ENCODE results near the gene SIRT6. TPM values are rescaled to one million over a fixed set of nuclear protein-coding genes. Genes with fewer than 3 reads are reported as not detected.

SIRT6 gene
- total and polyA plus RNA-seq, 9 of the 15 experiments (the other 6 are each of a cell fraction or from before 2014, with no cell fraction given): 1.4 to 41.1 (median 10.2) TPM

DNA sequence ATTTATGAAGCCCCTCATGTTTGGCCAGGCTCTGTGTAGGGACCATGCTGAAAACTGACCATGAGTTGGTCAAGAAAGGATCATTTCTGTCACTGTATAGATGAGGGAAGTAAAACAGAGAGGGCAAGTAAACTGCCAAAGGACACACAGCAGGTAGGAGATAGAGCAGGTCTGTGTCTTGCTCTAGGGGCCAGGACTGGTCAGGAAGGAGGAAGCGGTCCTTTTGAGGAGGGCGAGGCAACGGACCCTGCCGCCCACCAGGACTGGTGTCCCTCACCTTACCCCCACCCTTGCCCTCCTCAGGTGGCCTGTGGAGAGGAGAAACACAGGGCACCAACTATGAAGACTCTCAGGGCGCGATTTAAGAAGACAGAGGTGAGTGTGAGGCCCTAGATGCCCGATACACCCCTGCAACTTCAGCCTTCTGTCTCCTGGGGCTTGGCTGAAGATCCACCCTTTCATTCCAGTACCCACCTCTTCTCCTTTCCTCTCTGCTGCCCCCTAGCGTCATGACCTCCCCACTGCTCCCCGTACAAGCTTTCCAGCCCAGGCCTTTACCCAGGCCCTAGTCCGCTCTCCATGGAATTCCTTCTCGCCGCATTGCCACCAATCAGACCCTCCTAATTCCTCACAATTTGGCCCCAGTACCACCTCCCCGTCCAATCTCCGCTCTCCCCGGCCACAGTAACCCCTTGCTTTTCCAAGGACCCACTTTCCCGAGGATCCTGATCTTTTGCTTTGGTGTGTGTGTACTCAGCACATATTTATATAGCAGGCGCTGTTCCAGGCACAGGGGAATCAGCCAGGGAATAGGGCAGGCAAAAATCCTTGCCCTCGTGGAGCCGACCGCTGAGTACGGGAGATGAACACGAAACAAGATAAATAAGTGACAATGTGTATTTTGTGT lies 4.0 kb upstream of the SIRT6 start (continued):
- TF ChIP-seq, protein P1, sequence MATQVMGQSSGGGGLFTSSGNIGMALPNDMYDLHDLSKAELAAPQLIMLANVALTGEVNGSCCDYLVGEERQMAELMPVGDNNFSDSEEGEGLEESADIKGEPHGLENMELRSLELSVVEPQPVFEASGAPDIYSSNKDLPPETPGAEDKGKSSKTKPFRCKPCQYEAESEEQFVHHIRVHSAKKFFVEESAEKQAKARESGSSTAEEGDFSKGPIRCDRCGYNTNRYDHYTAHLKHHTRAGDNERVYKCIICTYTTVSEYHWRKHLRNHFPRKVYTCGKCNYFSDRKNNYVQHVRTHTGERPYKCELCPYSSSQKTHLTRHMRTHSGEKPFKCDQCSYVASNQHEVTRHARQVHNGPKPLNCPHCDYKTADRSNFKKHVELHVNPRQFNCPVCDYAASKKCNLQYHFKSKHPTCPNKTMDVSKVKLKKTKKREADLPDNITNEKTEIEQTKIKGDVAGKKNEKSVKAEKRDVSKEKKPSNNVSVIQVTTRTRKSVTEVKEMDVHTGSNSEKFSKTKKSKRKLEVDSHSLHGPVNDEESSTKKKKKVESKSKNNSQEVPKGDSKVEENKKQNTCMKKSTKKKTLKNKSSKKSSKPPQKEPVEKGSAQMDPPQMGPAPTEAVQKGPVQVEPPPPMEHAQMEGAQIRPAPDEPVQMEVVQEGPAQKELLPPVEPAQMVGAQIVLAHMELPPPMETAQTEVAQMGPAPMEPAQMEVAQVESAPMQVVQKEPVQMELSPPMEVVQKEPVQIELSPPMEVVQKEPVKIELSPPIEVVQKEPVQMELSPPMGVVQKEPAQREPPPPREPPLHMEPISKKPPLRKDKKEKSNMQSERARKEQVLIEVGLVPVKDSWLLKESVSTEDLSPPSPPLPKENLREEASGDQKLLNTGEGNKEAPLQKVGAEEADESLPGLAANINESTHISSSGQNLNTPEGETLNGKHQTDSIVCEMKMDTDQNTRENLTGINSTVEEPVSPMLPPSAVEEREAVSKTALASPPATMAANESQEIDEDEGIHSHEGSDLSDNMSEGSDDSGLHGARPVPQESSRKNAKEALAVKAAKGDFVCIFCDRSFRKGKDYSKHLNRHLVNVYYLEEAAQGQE (IDR thresholded peaks at IDR 0.05; ENCODE audit: borderline replicate concordance): peak; percentile 66
- TF ChIP-seq, protein P1 (CRISPR knock-in tag; IDR thresholded peaks at IDR 0.05; ENCODE audit: low read depth): no peak
- TF ChIP-seq ZNF444 (CRISPR knock-in tag; IDR thresholded peaks at IDR 0.05): no peak
- no peak for TF ChIP-seq TCFL5 (CRISPR knock-in tag; conservative IDR thresholded peaks at IDR 0.05)
- TF ChIP-seq CCNT2 (IDR thresholded peaks at IDR 0.05; ENCODE audit: borderline replicate concordance, extremely low read depth, insufficient read length, low read depth, low read length): no peak
- TF ChIP-seq, protein P2, sequence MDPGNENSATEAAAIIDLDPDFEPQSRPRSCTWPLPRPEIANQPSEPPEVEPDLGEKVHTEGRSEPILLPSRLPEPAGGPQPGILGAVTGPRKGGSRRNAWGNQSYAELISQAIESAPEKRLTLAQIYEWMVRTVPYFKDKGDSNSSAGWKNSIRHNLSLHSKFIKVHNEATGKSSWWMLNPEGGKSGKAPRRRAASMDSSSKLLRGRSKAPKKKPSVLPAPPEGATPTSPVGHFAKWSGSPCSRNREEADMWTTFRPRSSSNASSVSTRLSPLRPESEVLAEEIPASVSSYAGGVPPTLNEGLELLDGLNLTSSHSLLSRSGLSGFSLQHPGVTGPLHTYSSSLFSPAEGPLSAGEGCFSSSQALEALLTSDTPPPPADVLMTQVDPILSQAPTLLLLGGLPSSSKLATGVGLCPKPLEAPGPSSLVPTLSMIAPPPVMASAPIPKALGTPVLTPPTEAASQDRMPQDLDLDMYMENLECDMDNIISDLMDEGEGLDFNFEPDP (CRISPR knock-in tag; IDR thresholded peaks at IDR 0.05): no peak
- TF ChIP-seq YBX1 (IDR thresholded peaks at IDR 0.05): no peak
- TF ChIP-seq KLF6 (CRISPR knock-in tag; IDR thresholded peaks at IDR 0.05; ENCODE audit: borderline replicate concordance): no peak
- no peak for TF ChIP-seq ASH1L (IDR thresholded peaks at IDR 0.05; ENCODE audit: borderline replicate concordance, low read depth, partially characterized antibody)
- no peak; the same call in 1 of the 2 replicates for TF ChIP-seq STAG1 (CRISPR knock-in tag; IDR thresholded peaks at IDR 0.05; ENCODE audit: borderline replicate concordance)
- TF ChIP-seq, protein P3, sequence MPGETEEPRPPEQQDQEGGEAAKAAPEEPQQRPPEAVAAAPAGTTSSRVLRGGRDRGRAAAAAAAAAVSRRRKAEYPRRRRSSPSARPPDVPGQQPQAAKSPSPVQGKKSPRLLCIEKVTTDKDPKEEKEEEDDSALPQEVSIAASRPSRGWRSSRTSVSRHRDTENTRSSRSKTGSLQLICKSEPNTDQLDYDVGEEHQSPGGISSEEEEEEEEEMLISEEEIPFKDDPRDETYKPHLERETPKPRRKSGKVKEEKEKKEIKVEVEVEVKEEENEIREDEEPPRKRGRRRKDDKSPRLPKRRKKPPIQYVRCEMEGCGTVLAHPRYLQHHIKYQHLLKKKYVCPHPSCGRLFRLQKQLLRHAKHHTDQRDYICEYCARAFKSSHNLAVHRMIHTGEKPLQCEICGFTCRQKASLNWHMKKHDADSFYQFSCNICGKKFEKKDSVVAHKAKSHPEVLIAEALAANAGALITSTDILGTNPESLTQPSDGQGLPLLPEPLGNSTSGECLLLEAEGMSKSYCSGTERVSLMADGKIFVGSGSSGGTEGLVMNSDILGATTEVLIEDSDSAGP (CRISPR knock-in tag; IDR thresholded peaks at IDR 0.05): no peak
- no peak for TF ChIP-seq PHF20 (IDR thresholded peaks at IDR 0.05; ENCODE audit: partially characterized antibody)
- 0 out of 2 replicates have a peak, but pooled peaks have one; percentile 3 for TF ChIP-seq FOXP1 (CRISPR knock-in tag; IDR thresholded peaks at IDR 0.05)
- no peak for TF ChIP-seq MAZ (CRISPR knock-in tag; conservative IDR thresholded peaks at IDR 0.05 in 1 of 2, IDR thresholded peaks at IDR 0.05 in 1 of 2)
- TF ChIP-seq KDM1A (IDR thresholded peaks at IDR 0.05): peak in 1 of 2 experiments; percentile 68; a peak in 2 of 4 replicates
- no peak for TF ChIP-seq EP400 (IDR thresholded peaks at IDR 0.05)

Data from K562 (cell line).